ENCODE results near the gene KDM4B.

The KDM4B gene

DNA sequence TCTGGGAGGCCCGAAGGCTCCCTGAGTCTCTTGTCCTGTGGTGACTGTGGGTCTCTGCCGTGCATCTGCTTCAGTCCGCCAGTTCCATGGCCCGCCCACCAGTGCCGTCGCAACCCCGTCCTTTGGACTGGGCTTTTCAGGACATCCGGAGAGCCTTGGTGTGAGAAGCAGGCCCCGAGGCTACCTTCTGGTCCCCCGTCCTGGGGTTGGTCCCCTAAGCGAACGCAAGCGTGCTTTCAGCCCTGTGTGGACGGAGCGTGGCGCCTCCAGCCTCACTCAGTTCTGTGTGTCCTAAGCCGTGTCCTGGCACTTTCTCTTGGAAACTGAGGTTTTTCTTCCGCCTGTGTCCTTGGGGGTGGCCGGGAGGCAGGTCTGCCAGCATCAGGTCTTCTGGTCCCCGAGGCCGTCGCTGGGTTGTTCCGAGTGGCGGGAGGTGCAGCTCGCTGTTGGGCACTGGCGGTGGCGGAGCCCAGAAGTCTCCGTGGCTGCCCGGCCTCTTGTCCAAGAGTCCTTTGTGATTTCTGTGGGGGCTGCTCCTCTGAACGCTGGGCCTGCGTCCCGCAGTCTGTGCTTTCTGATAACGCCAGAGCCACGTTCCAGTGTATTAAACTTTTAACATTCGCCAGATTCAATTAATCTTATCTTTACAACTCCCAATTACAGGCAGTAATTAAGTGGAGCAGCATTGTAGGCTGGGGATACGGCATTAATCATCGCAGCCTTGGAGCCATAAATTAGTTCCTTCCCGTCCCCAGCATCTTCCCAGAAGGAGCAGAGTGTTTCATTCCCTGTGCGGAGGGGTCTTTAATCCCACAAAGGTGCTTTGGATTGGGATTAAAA lies 99.5 kb downstream of the KDM4B start:
- DNase-seq (ENCODE audit: low read depth in 2 of 2) = no peak

- DNase-seq (ENCODE audit: low read depth in 2 of 2) = no peak
Observed at GRCh38 chr19:5070331-5070730, 101.4 kb downstream of the KDM4B start.

DNA sequence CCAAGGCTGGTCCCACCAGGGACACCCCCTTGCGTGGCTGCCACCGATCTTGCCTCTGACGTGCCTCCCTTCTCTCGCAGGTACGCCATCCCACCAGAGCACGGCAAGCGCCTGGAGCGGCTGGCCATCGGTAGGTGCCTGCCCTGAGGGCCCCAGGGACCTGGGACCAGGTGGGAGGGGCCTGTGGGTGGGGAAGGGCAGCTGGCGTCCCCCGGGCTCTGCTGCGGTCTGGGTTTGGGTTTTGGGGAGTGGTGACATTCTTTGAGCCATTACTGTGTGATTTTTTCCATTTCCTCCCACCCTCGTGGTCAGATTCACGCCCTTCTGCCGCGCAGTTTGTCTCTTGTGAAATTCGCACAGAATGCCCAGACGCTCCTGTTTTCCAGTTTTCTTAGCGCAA lies 102.0 kb downstream of the KDM4B start:
- no peak for DNase-seq (ENCODE audit: low read depth in 2 of 2)

DNA sequence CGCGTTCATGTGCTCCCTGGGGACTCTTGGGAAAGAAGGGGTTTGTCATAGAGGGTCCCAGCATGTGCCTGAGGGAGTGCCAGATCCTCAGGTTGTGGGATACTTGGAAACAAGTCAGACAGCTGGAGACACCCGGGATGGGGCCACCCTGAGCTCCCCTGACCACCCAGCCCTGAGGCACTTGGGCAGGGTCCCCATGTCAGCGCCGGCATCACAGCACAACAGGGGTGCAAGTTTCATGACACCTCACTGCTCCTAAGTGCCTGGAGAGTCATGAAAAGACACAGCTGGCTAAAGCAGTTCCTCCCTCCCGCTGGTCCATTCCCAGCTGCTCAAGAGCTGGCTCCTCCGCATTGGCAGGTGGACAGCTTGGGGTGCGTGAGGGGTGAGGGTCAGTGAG lies 102.7 kb downstream of the KDM4B start:
- no peak for DNase-seq (ENCODE audit: low read depth in 2 of 2)

GRCh38 chr19:5072115-5072514 lies 103.2 kb downstream of the KDM4B start:
- no peak for DNase-seq (ENCODE audit: low read depth in 2 of 2)

GRCh38 chr19:5073153-5073844 lies 104.4 kb downstream of the KDM4B start:
- DNase-seq (ENCODE audit: low read depth in 2 of 2) = no peak

DNA sequence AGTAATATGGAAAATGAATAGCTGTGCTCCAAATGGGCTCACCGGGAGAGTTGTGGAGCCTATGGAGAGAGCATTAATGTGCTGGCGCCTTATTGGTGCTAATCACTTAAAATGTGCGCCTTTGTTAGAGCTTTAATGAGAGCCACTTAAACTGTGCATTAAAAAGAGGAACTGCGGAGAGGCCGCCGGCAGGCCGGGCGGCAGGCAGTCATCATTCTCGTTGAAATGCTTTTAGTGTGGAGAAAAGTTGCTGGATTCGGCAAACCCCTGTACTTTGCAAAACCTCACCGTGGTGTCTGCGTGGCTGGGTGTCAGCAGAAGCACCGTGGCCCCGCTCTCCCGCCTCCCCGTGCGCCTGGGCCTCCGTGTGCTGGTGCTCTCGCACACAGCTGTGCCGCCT lies 105.5 kb downstream of the KDM4B start:
- no peak for DNase-seq (ENCODE audit: low read depth in 2 of 2)

DNA sequence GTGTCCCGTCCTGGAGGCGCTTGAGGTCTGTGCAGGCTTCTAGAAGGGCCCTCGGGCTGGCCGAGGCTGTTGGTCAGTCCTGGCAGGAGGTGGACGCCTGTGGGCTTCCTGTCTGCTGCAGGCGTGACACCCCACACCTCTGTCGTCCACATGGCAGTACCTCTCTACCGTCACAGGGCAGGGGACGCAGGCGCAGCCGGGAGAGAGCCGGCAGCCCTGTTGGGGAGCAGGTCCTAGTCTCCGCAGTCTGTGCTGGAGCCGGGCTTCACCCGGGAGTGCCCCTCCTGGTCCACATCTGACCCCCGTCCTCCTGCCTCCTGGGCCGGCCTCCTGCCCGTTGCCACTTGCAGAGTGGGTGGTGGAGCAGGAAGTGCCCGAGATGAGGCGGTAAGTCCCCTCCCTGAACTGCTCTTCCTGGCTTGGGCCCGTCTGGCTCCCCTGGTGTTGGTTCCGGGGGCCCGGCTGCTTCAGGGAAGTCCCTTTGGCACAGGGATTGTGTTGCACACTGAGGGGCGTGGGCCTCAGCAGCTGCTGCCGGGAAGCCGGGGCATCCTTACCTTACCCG lies 106.0 kb downstream of the KDM4B start:
- no peak for DNase-seq (ENCODE audit: low read depth in 2 of 2)

GRCh38 chr19:5075597-5075996 lies 106.7 kb downstream of the KDM4B start:
- DNase-seq (ENCODE audit: low read depth in 2 of 2) = peak; percentile 3 to 23

- no peak for DNase-seq (ENCODE audit: low read depth in 2 of 2)
Observed at GRCh38 chr19:5076440-5077208, 107.7 kb downstream of the KDM4B start.

DNA sequence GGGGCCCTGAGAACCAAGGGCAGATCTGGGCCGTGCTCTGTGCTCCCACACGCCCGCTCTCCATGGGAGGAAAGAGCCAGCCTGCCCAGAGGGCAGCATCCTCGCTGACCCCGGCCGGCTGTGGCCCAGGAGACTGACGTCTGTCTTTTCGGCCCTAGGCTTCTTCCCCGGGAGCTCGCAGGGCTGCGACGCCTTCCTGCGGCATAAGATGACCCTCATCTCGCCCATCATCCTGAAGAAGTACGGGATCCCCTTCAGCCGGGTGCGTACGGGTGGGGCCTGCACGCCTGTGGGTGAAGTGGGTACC lies 108.2 kb downstream of the KDM4B start:
- DNase-seq (ENCODE audit: low read depth in 2 of 2) = no peak

DNA sequence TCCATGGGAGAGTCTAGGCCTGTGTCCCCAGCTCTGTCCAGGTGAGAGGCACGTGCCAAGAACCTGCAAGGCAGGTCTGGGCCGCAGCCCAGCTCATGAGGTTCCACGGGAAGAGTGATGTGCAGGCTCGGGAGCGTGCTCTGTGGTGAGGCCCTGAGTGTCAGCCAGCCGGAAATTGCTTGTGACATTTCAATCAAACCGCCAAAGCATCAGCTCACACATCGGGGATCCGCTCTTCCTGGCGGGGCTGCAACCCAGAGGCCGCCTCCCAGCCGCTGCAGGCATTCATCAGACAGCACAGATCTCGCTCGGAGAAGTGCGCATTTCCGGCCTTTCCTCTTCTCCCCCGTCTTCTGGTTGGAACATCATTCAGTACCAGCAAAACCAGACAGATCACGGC lies 109.3 kb downstream of the KDM4B start:
- DNase-seq (ENCODE audit: low read depth in 2 of 2) = peak in 1 of 2 donors; percentile 15

DNA sequence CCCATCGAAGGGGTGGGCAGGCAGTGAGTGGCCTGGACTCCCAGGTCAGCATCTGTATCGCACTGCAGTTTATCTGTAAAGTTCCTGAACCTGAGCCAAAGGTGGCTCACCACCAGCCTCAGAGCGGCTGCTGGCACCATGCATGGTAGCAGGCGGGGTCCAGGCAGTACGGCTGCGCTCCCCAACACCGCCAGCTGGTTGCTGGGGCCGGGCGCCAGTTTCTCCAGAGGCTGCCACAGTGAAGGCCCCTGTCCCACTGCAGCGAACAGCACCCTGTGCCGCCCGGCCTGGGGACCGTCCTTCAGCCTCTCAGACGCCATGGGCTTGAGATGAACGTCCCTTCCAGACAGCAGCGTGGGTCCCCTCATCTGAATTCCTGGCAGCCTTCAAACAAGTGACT lies 109.8 kb downstream of the KDM4B start:
- DNase-seq (ENCODE audit: low read depth in 2 of 2) = no peak

DNA sequence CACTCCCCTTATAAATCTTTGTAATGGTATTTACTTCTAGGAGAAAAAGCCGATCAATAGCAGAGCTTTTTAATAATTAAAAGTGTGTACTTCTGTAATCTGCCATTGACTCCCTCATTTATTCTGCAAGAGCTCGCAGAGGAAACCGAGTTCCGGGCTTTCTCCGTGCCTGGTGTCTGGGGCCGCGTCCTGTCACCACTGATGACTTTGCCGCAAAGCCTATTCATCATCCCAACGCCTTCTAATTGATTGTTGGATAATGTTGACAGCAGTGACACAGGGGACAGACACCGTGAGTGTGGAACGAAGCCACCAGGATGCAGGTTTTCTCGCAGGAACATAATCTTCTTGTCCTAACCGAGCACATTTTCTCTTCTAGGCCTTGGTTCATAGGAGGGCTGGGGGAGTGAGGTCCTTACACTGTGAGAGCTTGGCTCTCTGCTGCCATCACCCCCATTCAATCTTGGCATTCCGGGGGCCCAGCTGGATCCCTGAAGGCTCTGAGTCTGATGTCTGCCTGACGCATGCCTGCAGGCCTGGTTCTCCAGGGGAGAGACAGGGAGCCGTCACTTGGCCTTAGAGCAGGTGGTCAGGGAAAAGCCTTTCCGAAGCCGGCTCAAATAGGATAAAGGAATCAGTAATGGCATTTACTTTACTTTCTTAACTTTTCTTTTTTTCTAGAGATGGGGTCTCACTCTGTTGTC lies 110.3 kb downstream of the KDM4B start:
- no peak for DNase-seq (ENCODE audit: low read depth in 2 of 2)

DNA sequence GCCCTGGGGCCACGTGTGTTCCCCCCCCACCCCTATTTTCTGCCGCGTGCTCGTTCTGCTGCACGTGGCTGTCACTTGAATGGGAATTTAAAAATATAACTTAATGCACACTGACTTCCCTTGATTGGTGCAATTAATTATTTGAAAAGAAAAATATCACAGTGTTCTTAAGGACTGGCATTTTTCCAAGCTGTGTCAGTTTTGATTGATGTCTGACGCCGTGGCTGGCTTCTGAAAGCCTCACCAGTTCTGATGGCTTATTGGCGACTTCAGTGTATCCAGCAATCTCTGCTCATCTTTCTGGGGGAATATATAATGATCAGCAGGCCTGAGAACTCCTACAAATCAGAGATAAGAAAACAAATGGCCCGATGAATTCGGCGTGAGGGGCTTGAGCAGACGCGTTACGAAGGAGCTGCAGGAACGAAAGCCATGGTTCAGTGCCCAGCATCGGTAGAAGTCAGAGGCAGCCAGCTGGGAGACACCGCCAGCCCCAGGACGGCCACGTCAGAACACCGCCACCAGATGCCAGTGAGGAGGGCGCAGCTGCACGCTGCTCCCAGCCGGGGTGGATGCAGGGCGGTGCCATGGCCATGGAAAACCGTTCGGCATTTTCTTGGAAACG lies 111.2 kb downstream of the KDM4B start:
- no peak for DNase-seq (ENCODE audit: low read depth in 2 of 2)

DNA sequence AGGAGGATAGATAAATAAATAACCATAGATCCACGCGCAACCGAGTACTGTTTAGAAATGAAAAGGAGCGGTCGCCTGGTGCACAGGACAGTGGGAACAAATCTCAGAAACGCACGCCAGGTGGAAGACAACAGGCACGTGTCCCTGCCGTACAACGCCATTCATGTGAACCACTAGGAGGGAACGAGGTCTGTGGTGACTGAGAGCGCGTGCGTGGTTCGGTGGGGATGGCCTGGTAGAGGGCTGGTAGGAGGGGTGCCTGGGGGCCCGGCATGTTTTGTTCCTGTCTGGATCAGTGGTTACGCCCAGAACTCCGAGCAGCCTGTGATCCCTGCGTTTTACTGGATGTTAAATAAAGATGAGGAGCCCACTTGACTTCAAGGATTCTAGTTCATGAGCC lies 111.9 kb downstream of the KDM4B start:
- DNase-seq (ENCODE audit: low read depth in 2 of 2) = no peak

GRCh38 chr19:5081443-5082161 lies 112.7 kb downstream of the KDM4B start:
- no peak for DNase-seq (ENCODE audit: low read depth in 2 of 2)

DNA sequence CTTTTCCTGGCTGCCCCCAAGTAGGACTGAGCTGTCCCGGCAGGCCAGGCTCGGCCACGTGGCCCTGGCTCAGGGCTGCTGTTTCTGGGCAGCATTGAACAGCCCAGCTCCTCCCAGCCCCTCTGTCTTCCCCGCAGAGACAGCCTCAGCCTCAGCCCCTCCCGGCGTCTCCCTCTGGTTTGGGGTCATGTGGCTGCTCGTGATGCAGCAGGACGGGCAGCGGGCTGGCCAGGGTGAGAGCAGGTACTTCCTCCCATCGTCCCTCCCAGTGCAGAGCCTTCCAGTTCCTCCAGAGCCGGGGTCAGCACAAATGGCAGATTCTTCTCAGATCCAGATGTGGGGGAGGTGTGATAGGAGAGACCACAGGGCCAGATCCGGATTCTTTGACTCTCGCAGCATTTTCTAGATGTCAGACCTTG lies 114.6 kb downstream of the KDM4B start:
- DNase-seq (ENCODE audit: low read depth in 2 of 2) = no peak

DNA sequence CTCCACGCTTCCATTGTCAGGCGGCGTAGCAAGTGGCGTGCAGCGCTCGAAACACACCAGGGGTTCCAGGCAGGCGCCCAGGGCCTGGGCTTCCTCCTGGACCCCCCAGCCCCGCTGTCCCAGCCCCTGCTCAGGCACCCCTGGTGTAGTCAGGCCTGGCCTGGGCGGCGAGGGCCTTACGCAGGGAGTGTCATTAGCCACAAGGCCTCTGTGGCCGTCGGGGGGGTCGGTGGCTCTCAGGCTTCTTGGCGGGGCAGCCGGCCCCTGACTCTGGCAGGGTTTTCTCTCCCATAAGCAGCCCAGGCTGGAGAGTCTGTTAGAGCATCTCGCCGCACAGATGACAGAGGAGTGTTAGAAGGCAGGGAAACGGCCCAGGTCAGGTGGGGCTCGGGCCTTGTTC lies 116.7 kb downstream of the KDM4B start:
- DNase-seq (ENCODE audit: low read depth in 2 of 2) = no peak

DNA sequence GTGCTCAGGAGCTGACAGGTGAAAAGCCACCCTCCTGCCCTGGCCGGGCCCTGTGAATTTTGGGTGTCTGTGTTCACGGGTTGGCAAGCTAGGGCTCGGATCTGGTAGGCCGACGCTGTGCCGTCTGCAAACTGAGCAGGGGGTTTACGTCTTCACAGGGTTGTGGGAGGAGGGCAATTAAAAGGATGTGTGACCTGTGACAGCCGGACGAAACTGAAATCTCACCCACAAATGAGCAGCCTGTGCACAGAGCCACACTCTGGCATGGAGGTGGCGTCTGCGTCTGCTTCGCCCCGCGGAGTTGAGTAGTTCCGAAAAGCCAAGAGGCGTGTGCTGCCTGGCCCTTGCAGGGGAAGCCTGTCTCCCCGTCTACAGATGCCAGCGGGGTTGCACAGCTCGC lies 117.3 kb downstream of the KDM4B start:
- DNase-seq (ENCODE audit: low read depth in 2 of 2) = peak in 1 of 2 donors; percentile 4
